GM12865 (cell line): Measurements from ENCODE around the gene MLF2.

Experiments
- DNase-seq: peaks from one replicate; pipeline ENCODE4 v3.0.0; 2010; ENCODE audit warnings: low read depth
- H3K4me3 ChIP-seq: 2 replicates; pipeline ENCODE4 v1.5.1; 2011; ENCODE audit warnings: mild to moderate bottlenecking, low read depth, low read length, control low read depth
- TF ChIP-seq, protein P1 (sequence below): IDR thresholded peaks from 2 replicates; pipeline ENCODE4 v1.5.1; 2011; ENCODE audit warnings: low read length, control low read depth, low read depth, inconsistent platforms; ENCODE audit not compliant: insufficient read depth; ENCODE audit errors: missing control alignments

MLF2 gene

DNA sequence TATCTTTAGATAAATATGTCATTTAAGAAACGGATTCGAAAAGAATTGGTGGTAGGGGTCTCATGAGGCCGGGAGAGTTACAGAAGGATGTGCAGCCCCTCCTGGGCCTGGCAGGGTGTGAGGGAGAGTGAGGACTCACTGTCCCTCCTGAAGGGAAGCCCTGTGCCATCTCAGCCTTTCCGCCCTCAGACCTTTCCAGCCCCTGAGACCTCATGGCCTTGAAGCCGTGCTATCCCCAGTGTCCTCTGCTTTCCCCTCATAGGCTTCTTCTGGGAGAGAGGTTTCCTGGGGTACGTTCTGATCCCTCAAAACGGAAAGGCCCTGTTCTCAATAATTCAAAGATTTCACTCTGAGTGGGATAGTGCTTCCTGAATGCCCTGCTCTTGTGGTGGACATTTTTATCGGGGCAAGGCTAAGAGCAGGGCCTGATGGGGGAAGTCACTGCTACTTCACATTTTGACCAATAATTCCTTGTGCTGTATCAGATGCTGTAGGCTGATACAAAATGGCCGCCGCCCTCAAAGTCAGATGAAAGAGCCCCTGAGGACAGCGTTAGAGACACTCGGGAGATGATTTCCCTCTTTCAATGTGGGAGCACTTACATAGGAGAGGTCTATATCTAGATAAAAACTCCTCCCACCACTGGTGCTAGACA, 37.7 kb upstream of the MLF2 start:
- no peak for DNase-seq
- H3K4me3 ChIP-seq: no peak overlapping the region
- TF ChIP-seq, protein P1, sequence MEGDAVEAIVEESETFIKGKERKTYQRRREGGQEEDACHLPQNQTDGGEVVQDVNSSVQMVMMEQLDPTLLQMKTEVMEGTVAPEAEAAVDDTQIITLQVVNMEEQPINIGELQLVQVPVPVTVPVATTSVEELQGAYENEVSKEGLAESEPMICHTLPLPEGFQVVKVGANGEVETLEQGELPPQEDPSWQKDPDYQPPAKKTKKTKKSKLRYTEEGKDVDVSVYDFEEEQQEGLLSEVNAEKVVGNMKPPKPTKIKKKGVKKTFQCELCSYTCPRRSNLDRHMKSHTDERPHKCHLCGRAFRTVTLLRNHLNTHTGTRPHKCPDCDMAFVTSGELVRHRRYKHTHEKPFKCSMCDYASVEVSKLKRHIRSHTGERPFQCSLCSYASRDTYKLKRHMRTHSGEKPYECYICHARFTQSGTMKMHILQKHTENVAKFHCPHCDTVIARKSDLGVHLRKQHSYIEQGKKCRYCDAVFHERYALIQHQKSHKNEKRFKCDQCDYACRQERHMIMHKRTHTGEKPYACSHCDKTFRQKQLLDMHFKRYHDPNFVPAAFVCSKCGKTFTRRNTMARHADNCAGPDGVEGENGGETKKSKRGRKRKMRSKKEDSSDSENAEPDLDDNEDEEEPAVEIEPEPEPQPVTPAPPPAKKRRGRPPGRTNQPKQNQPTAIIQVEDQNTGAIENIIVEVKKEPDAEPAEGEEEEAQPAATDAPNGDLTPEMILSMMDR: no peak

- TF ChIP-seq, protein P1: no peak
- no peak for DNase-seq
- no peak within 1 kb of the TSS for H3K4me3 ChIP-seq
Measured at GRCh38 chr12:6788972-6789924, 36.3 kb upstream of the MLF2 start, which contains the start of gene CD4. CD4 (plus strand) TSS chr12:6789528; CDS start chr12:6800139, 10,611 bp downstream.

GRCh38 chr12:6787309-6787708, 34.4 kb upstream of the MLF2 start:
- TF ChIP-seq, protein P1: no peak
- DNase-seq: no peak

GRCh38 chr12:6786416-6787094, 33.6 kb upstream of the MLF2 start:
- TF ChIP-seq, protein P1: no peak

More at GRCh38 chr12:6787309-6787708, 34.4 kb upstream of the MLF2 start:
- no peak overlapping the region for H3K4me3 ChIP-seq

GRCh38 chr12:6784761-6785160, 31.8 kb upstream of the MLF2 start:
- DNase-seq: no peak
- TF ChIP-seq, protein P1: no peak
- H3K4me3 ChIP-seq: no peak overlapping the region

More at GRCh38 chr12:6786416-6787094, 33.6 kb upstream of the MLF2 start:
- no peak for DNase-seq
- no peak overlapping the region for H3K4me3 ChIP-seq

DNA sequence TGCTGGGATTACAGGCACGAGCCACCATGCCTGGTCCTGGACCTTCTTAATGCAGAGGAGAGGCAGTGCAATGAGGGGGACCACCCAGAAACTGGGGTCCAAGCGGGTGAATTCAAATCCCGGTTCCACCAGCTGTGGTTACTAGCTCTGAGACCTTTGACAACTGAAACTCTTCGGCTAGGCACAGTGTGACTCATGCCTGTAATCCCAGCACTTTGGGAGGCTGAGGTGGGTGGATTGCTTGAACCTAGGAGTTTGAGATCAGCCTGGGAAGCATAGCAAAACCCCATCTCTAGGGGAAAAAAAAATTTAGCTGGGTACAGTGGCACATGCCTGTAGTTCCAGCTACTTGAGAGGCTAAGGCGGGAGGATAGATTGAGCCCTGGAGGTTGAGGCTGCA, 31.4 kb upstream of the MLF2 start:
- DNase-seq: no peak
- TF ChIP-seq, protein P1: no peak
- H3K4me3 ChIP-seq: no peak overlapping the region
